ENCODE data around the gene CREBRF.

The CREBRF gene

GRCh38 chr5:173028811-173029327, 27.3 kb upstream of the CREBRF start:
- no peak for TF ChIP-seq GATA3 (IDR thresholded peaks at IDR 0.05; ENCODE audit: low read depth, low read length)
- no peak for TF ChIP-seq GATA2 (IDR thresholded peaks at IDR 0.05; ENCODE audit: low read depth, low read length)

DNA sequence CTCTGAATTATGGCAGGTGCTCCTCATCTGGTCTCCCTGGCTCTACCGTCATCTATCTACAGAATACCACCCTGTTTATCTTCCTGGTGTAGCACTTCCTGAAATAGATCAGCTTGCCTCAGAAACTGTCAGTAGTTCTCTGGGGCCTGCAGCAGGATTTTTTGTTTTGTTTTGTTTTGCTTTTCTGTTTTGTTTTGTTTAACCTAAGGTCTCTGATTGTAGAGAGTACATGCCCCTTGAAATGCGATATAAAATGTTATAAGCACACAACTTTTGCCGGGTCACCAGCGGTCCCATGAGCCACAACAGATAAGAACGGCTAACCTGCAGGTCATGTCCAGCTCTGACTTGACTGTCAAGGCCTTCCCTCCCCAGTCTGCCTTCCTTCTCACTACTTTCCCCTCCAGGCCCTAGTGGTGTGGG, 26.6 kb upstream of the CREBRF start:
- no peak for TF ChIP-seq GATA2 (IDR thresholded peaks at IDR 0.05; ENCODE audit: low read depth, low read length)
- TF ChIP-seq GATA3 (IDR thresholded peaks at IDR 0.05; ENCODE audit: low read depth, low read length), result no peak

DNA sequence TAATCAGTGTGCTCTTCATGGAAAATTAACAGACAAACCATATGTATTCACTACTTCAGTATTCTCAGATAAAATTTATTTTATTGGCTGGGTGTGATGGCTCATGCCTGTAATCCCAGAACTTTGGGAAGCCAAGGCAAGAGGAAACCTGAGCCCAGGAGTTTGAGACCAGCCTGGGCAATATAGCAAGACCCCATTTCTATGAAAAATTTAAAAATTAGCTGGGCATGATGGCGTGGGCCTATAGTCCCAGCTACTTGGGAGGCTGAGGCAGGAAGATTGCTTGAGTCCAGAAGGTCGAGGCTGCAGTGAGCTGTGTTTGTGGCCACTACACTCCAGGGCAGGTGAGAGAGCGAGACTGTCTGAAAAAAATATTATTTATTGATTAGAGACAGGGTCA, 23.4 kb upstream of the CREBRF start:
- no peak for TF ChIP-seq GATA2 (IDR thresholded peaks at IDR 0.05; ENCODE audit: low read depth, low read length)
- TF ChIP-seq GATA3 (IDR thresholded peaks at IDR 0.05; ENCODE audit: low read depth, low read length), result no peak

GRCh38 chr5:173033923-173034322, 22.2 kb upstream of the CREBRF start:
- no peak for TF ChIP-seq GATA2 (IDR thresholded peaks at IDR 0.05; ENCODE audit: low read depth, low read length)
- TF ChIP-seq GATA3 (IDR thresholded peaks at IDR 0.05; ENCODE audit: low read depth, low read length), result no peak

GRCh38 chr5:173035904-173036707, 20.0 kb upstream of the CREBRF start:
- TF ChIP-seq GATA2 (IDR thresholded peaks at IDR 0.05; ENCODE audit: low read depth, low read length), result no peak
- no peak for TF ChIP-seq GATA3 (IDR thresholded peaks at IDR 0.05; ENCODE audit: low read depth, low read length)

- no peak for TF ChIP-seq GATA2 (IDR thresholded peaks at IDR 0.05; ENCODE audit: low read depth, low read length)
- no peak for TF ChIP-seq GATA3 (IDR thresholded peaks at IDR 0.05; ENCODE audit: low read depth, low read length)
These were observed 17.0 kb upstream of the CREBRF start for GRCh38 chr5:173039188-173039587.

- TF ChIP-seq GATA3 (IDR thresholded peaks at IDR 0.05; ENCODE audit: low read depth, low read length) (no peak), GATA2 (IDR thresholded peaks at IDR 0.05; ENCODE audit: low read depth, low read length) (no peak)
These were observed 16.2 kb upstream of the CREBRF start for GRCh38 chr5:173039964-173040363.

DNA sequence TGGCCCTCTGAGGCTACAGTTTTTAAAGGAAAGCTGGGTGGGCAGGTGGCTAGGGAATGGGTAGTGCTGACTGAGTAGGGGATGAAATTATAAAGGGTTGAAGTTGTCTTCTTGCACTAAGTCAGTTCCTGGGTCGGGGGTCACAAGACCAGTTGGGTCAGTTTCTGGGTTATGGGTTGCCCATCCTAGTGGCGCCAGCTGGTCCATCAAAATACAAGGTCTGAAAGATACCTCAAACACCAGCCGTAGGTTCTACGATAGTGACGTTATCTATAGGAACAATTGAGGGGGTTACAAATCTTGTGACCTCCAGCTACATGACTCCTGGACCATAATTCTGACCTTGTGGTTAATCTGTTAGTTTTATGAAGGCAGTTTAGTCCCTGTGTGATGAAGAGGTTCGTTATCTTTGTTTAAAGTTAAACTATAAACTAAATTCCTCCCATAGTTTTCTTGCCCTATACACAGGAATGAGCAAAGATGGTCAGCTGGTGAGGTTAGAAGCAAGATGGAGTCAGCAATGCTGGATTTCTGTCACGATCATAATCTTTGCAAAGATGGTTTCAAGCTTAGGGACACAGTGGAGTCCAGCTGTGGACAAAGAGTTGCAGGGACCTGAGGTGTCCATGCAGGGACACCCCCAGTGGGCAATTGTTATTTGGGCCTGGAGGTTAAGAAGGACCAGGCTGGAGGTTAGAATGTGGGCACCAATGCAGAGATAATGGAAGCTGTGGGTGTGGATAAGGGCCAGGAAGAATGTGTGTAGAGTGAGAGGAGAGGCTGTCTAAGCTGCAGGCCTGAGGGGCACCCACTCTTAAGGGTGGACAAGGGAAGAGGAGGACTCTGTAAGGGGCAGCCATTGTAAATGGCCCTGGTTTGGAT, 14.0 kb upstream of the CREBRF start:
- no peak for TF ChIP-seq GATA3 (IDR thresholded peaks at IDR 0.05; ENCODE audit: low read depth, low read length)
- no peak for TF ChIP-seq GATA2 (IDR thresholded peaks at IDR 0.05; ENCODE audit: low read depth, low read length)

DNA sequence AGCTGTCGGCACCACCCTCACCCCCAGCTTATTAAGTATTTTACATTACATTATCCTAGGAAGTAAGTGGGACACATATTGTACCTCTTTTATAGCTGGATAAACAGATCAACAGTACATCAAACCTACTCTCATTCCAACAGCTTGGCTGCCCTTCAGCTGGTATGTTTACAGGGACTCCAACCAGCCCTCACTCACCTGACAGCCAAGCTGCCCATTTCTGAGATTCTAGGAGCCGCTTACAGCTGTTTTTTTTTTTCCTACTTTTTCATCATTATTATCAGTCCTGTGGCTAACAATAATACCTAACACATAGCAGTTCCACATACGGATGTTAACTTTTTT, 13.4 kb upstream of the CREBRF start:
- no peak for TF ChIP-seq GATA2 (IDR thresholded peaks at IDR 0.05; ENCODE audit: low read depth, low read length)
- TF ChIP-seq GATA3 (IDR thresholded peaks at IDR 0.05; ENCODE audit: low read depth, low read length), result no peak

DNA sequence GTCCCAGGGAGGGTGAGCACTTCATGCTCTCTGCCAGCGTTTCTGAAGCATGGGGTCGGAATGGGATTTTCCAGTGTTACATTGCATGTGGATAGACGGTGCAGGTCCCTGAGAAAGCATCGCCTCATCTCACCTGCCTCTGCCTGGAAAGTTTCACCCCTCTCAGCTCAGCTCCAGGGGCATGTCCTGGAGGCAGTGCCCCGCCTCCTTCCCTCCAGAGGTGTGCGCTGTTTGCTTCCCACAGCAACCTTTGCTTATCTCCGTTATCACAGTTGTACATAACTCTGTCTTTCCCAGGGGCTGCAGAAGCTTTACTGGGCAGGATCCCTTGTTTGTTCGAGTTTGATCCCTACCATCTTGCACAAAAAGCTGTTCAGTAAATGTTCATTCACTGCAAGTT, 10.7 kb upstream of the CREBRF start:
- TF ChIP-seq GATA3 (IDR thresholded peaks at IDR 0.05; ENCODE audit: low read depth, low read length) (no peak), GATA2 (IDR thresholded peaks at IDR 0.05; ENCODE audit: low read depth, low read length) (no peak)

- TF ChIP-seq GATA3 (IDR thresholded peaks at IDR 0.05; ENCODE audit: low read depth, low read length) (no peak), GATA2 (IDR thresholded peaks at IDR 0.05; ENCODE audit: low read depth, low read length) (no peak)
These were observed 8.4 kb upstream of the CREBRF start for GRCh38 chr5:173047838-173048105.

DNA sequence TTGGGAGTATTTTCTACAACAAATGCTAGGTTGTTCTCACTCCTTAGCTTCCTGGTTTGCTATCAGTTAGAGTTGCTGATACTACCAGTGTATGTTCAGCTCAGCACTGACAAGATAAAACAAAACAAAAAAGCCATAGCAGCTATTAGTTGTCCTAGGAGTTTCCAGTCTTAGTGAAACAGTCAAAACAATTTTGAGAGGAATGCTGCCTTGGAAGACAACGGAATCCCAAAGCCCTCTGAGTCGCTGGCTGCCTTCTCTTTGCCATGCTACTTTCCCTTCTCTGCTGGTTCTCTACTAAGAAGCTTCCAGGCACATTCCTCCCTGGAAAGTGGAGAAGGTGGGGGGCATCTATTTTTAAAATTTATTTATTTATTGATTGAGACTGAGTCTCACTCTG, 5.4 kb upstream of the CREBRF start:
- TF ChIP-seq GATA3 (IDR thresholded peaks at IDR 0.05; ENCODE audit: low read depth, low read length) (no peak), GATA2 (IDR thresholded peaks at IDR 0.05; ENCODE audit: low read depth, low read length) (no peak)

DNA sequence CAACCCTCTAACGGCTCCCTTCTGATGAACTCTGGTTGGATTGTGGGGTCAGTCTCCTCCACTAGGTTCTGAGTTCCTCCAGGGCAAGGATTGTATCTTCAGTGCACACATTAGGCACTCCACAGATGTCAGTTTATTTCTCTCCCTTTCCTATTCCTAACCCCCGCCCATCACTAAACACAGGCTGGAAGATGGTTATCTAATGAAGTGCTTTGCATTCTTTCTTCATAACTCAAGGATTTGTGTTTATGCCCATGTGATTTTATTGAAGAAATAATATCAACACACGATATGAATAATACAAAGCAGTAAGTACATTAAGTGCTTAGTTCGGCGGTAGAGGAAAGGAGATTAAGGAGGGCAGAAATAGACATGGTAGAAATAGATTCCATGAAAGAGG, 4.4 kb upstream of the CREBRF start:
- TF ChIP-seq GATA2 (IDR thresholded peaks at IDR 0.05; ENCODE audit: low read depth, low read length) (no peak), GATA3 (IDR thresholded peaks at IDR 0.05; ENCODE audit: low read depth, low read length) (no peak)

- TF ChIP-seq GATA3 (IDR thresholded peaks at IDR 0.05; ENCODE audit: low read depth, low read length), result no peak
- no peak for TF ChIP-seq GATA2 (IDR thresholded peaks at IDR 0.05; ENCODE audit: low read depth, low read length)
These were observed 3.1 kb upstream of the CREBRF start for GRCh38 chr5:173053041-173053440.
